Eye (tissue), 1 donor: ENCODE results near the gene TRPM2.

Source experiments
- DNase-seq: peaks from one replicate; pipeline ENCODE4 v3.0.0-alpha.2; 2015

TRPM2 gene

GRCh38 chr21:44487831-44488230 lies 134.4 kb downstream of the TRPM2 start:
- no peak for DNase-seq

- DNase-seq: no peak
These were observed 136.5 kb downstream of the TRPM2 start for GRCh38 chr21:44489962-44490361.

GRCh38 chr21:44490405-44490804 lies 137.0 kb downstream of the TRPM2 start:
- no peak for DNase-seq

GRCh38 chr21:44490816-44491215 lies 137.4 kb downstream of the TRPM2 start:
- DNase-seq: no peak
